Fibroblast of lung (primary cell): ENCODE measurements around the gene PID1. TPM values are rescaled to one million over a fixed set of nuclear protein-coding genes. Genes with fewer than 3 reads are reported as not detected.

Experiments used
- DNase-seq, 2 donors: peaks; one replicate each; pipeline versions ENCODE4 v3.0.0 to v3.0.0-alpha.2; 2010; ENCODE audit warnings: low read depth in 2 of 2
- H2AFZ ChIP-seq: 2 replicates; pipeline ENCODE4 v1.5.1; 2012; ENCODE audit warnings: low read length, control low read depth, inconsistent platforms
- H3K27ac ChIP-seq: 2 replicates; pipeline ENCODE4 v1.5.1; 2011; ENCODE audit warnings: low read length, control low read depth; ENCODE audit not compliant: insufficient read depth
- H3K27me3 ChIP-seq: 2 replicates; pipeline ENCODE4 v1.5.1; 2011; ENCODE audit warnings: mild to moderate bottlenecking, low read length; ENCODE audit not compliant: control insufficient read depth, insufficient read depth
- H3K36me3 ChIP-seq: 2 replicates; pipeline ENCODE4 v1.5.1; 2011; ENCODE audit warnings: low read length; ENCODE audit not compliant: control insufficient read depth, insufficient read depth
- H3K4me1 ChIP-seq: 2 replicates; pipeline ENCODE4 v1.5.1; 2011; ENCODE audit warnings: low read length; ENCODE audit not compliant: control insufficient read depth, insufficient read depth; ENCODE audit errors: extremely low read depth
- H3K4me2 ChIP-seq: 2 replicates; pipeline ENCODE4 v1.5.1; 2011; ENCODE audit warnings: low read length, control low read depth; ENCODE audit not compliant: insufficient read depth; ENCODE audit errors: extremely low read depth
- H3K4me3 ChIP-seq, 4 experiments: fragments of 200-600 bp in 1 of 4; sonication (generic) in 1 of 4; replicated peaks in 1 of 4; 2 replicates each; pipeline ENCODE4 v1.5.1; 2011 to 2016; ENCODE audit warnings: low read length in 4 of 4, low read depth in 3 of 4, mild to moderate bottlenecking in 3 of 4, control low read depth in 2 of 4, inconsistent platforms in 1 of 4, mixed read lengths in 1 of 4; ENCODE audit not compliant: insufficient read depth in 1 of 4; ENCODE audit errors: control extremely low read depth in 1 of 4
- H3K79me2 ChIP-seq: 2 replicates; pipeline ENCODE4 v1.5.1; 2012; ENCODE audit warnings: mild to moderate bottlenecking, low read length, inconsistent platforms; ENCODE audit not compliant: control insufficient read depth, insufficient read depth
- H3K9ac ChIP-seq: 2 replicates; pipeline ENCODE4 v1.5.1; 2011; ENCODE audit warnings: mild to moderate bottlenecking, low read length, control low read depth; ENCODE audit not compliant: insufficient read depth
- H3K9me3 ChIP-seq: 2 replicates; pipeline ENCODE4 v1.5.1; 2012; ENCODE audit warnings: low read depth, low read length; ENCODE audit not compliant: control insufficient read depth, insufficient read depth
- H4K20me1 ChIP-seq: 2 replicates; pipeline ENCODE4 v1.5.1; 2011; ENCODE audit warnings: low read length; ENCODE audit not compliant: control insufficient read depth, insufficient read depth; ENCODE audit errors: extremely low read depth
- EZH2 ChIP-seq: IDR thresholded peaks from 2 replicates; pipeline ENCODE4 v1.5.1; 2012; ENCODE audit warnings: low read length, control low read depth, mild to moderate bottlenecking; ENCODE audit errors: missing control alignments
- polyA plus RNA-seq, 2 donors: library from polyadenylated mRNA; depleted of rRNA in 1 of 2; stranded (reverse) in 1 of 2; unstranded in 1 of 2; fragments of >200 nt; gene quantifications; 2 replicates each; pipeline ENCODE4 v1.2.1, GENCODE V29; 2011 to 2012; ENCODE audit warnings: missing spikeins in 1 of 2
- total RNA-seq: library from RNA; depleted of rRNA; stranded (reverse); fragments of >200 nt; gene quantifications from 2 replicates; pipeline ENCODE4 v1.2.1, GENCODE V29; 2014
- TF ChIP-seq, protein P1 (sequence below), 2 donors: IDR thresholded peaks in 1 of 2; conservative IDR thresholded peaks in 1 of 2; 1 replicate in 1 of 2; 2 replicates in 1 of 2; pipeline ENCODE4 v1.5.1; 2011 to 2012; ENCODE audit warnings: low read length in 2 of 2, control low read depth in 1 of 2, inconsistent platforms in 1 of 2, low read depth in 1 of 2, mild to moderate bottlenecking in 1 of 2

The PID1 gene
- total and polyA plus RNA-seq, 2 donors (not counting 1 experiment from before 2014, with no cell fraction given), result 15.7 to 29.6 TPM

DNA sequence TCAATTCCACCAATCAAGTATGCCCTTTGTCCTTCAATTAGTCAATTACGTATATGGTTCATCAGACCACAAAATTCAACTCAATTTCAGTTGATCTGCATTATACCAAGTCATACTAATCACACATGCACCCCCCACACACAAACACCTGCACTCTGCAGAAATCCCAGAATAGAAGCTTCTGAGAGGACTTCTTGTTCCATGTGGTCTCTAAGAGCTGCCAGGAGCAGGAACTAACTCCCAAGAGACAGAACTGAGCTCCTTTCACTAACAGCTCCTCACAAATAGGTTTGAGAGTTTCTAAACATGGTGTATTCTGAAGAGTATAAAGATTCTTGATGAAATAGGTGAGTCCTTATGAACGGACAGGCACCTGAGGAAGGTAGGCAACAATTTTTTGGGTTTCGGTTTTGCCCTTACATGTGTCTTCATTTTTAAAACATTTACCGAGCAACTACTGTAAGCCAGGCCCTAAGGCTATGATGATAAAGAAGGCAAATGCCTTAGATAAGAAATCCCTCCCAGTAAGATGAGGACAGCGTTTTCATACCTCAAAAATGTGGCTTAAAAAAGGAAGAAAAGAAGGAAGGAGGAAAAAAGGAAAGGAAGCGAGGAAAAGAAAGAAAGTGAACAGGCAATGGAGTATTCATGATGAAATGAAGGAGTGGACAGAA lies 183.1 kb downstream of the PID1 start:
- Histone ChIP-seq H4K20me1 (no peaks in the 10 kb centered on the region), H3K27ac (no peak overlapping the region), H3K79me2 (no peaks in the 10 kb centered on the region), H3K9me3 (no peaks in the 10 kb centered on the region), H3K27me3 (no peaks in the 10 kb centered on the region), H3K4me2 (no peak overlapping the region), H3K4me1 (peaks cover 3% of the 10 kb centered on the region), H3K9ac (no peak overlapping the region), H2AFZ (no peak overlapping the region), H3K4me3 (no peak overlapping the region), H3K36me3 (no peaks in the 10 kb centered on the region)
- peak in 1 of 2 donors; percentile 27 for DNase-seq
- TF ChIP-seq, protein P1, sequence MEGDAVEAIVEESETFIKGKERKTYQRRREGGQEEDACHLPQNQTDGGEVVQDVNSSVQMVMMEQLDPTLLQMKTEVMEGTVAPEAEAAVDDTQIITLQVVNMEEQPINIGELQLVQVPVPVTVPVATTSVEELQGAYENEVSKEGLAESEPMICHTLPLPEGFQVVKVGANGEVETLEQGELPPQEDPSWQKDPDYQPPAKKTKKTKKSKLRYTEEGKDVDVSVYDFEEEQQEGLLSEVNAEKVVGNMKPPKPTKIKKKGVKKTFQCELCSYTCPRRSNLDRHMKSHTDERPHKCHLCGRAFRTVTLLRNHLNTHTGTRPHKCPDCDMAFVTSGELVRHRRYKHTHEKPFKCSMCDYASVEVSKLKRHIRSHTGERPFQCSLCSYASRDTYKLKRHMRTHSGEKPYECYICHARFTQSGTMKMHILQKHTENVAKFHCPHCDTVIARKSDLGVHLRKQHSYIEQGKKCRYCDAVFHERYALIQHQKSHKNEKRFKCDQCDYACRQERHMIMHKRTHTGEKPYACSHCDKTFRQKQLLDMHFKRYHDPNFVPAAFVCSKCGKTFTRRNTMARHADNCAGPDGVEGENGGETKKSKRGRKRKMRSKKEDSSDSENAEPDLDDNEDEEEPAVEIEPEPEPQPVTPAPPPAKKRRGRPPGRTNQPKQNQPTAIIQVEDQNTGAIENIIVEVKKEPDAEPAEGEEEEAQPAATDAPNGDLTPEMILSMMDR (conservative IDR thresholded peaks at IDR 0.05 in 1 of 2, IDR thresholded peaks at IDR 0.05 in 1 of 2; ENCODE audit: low read depth in 1 of 2, low read length in 2 of 2), result no peak
- no peak for TF ChIP-seq EZH2

GRCh38 chr2:229087267-229087666 lies 183.8 kb downstream of the PID1 start:
- Histone ChIP-seq H3K9me3 (no peaks in the 10 kb centered on the region), H4K20me1 (no peaks in the 10 kb centered on the region), H3K27me3 (no peaks in the 10 kb centered on the region), H3K4me2 (no peak overlapping the region), H3K4me1 (peaks cover 3% of the 10 kb centered on the region), H3K79me2 (no peaks in the 10 kb centered on the region), H3K9ac (no peak overlapping the region), H3K27ac (no peak overlapping the region), H3K4me3 (no peak overlapping the region), H3K36me3 (no peaks in the 10 kb centered on the region), H2AFZ (no peak overlapping the region)
- TF ChIP-seq, protein P1 (conservative IDR thresholded peaks at IDR 0.05 in 1 of 2, IDR thresholded peaks at IDR 0.05 in 1 of 2; ENCODE audit: low read depth in 1 of 2, low read length in 2 of 2), result no peak
- no peak for TF ChIP-seq EZH2
- DNase-seq, result no peak

DNA sequence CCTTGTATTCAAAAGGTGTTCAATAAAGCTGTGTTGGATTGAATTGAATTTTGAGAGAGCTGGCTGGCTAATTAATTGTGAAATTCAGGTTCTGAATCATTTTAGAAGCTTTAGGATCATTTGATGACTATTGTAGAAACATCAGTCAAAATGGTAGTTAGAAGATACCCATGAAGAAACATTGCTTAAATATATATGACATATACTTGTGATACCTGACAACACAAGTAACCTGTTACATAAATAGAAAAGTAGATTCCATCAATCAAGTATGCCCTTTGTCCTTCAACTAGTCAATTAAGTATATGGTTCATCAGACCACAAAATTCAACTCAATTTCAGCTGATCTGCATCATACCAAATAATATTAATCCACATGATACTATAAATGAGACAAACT lies 185.6 kb downstream of the PID1 start:
- Histone ChIP-seq H3K4me2 (no peak overlapping the region), H3K9ac (no peak overlapping the region), H3K79me2 (no peaks in the 10 kb centered on the region), H4K20me1 (no peaks in the 10 kb centered on the region), H3K4me3 (no peak overlapping the region), H3K27ac (no peak overlapping the region), H3K9me3 (no peaks in the 10 kb centered on the region), H2AFZ (no peak overlapping the region), H3K36me3 (no peaks in the 10 kb centered on the region), H3K4me1 (peaks cover 3% of the 10 kb centered on the region), H3K27me3 (no peaks in the 10 kb centered on the region)
- TF ChIP-seq, protein P1 (conservative IDR thresholded peaks at IDR 0.05 in 1 of 2, IDR thresholded peaks at IDR 0.05 in 1 of 2; ENCODE audit: low read depth in 1 of 2, low read length in 2 of 2), result no peak
- no peak for TF ChIP-seq EZH2
- DNase-seq, result no peak
